HEK293 (cell line): ENCODE data around the gene RPL7A.

Source experiments
- EGR2 ChIP-seq: fragments of 450-650 bp; formaldehyde crosslinking; IDR thresholded peaks from 2 replicates; pipeline ENCODE4 v1.5.1; 2016; ENCODE audit warnings: low read depth, missing biosample characterization, missing genetic modification characterization
- OVOL3 ChIP-seq: fragments of 450-650 bp; formaldehyde crosslinking; IDR thresholded peaks from 2 replicates; pipeline ENCODE4 v1.5.1; 2016; ENCODE audit warnings: missing biosample characterization, missing genetic modification characterization
- SP2 ChIP-seq: fragments of 450-650 bp; formaldehyde crosslinking; IDR thresholded peaks from 2 replicates; pipeline ENCODE4 v1.5.1; 2016; ENCODE audit warnings: missing biosample characterization, missing genetic modification characterization
- YY2 ChIP-seq: fragments of 450-650 bp; formaldehyde crosslinking; IDR thresholded peaks from 2 replicates; pipeline ENCODE4 v1.5.1; 2016; ENCODE audit warnings: missing biosample characterization, missing genetic modification characterization
- ZBTB1 ChIP-seq: fragments of 450-650 bp; formaldehyde crosslinking; IDR thresholded peaks from 2 replicates; pipeline ENCODE4 v1.5.1; 2016; ENCODE audit warnings: missing biosample characterization, missing genetic modification characterization
- ZFHX2 ChIP-seq: fragments of 450-650 bp; formaldehyde crosslinking; conservative IDR thresholded peaks from 2 replicates; pipeline ENCODE4 v1.5.1; 2016; ENCODE audit warnings: missing biosample characterization, missing genetic modification characterization
- ZNF10 ChIP-seq: fragments of 450-650 bp; formaldehyde crosslinking; IDR thresholded peaks from 2 replicates; pipeline ENCODE4 v1.5.1; 2017; ENCODE audit warnings: missing biosample characterization, missing genetic modification characterization
- ZNF132 ChIP-seq: fragments of 450-650 bp; formaldehyde crosslinking; IDR thresholded peaks from 2 replicates; pipeline ENCODE4 v1.5.1; 2017; ENCODE audit warnings: missing biosample characterization, missing genetic modification characterization, borderline replicate concordance
- ZNF184 ChIP-seq: fragments of 450-650 bp; IDR thresholded peaks from 2 replicates; pipeline ENCODE4 v1.5.1; 2018; ENCODE audit warnings: missing biosample characterization, mild to moderate bottlenecking, missing genetic modification characterization
- ZNF24 ChIP-seq: fragments of 450-650 bp; formaldehyde crosslinking; IDR thresholded peaks from 2 replicates; pipeline ENCODE4 v1.5.1; 2016; ENCODE audit warnings: missing biosample characterization, missing genetic modification characterization
- ZNF274 ChIP-seq, 2 experiments: fragments of 200-500 bp in 1 of 2; fragments of 450-650 bp in 1 of 2; sonication (Bioruptor generic) in 1 of 2; formaldehyde crosslinking in 1 of 2; IDR thresholded peaks; 2 replicates each; pipeline versions ENCODE4 v1.5.1 to v1.6.1; 2014 to 2016; ENCODE audit warnings: borderline replicate concordance in 1 of 2, inconsistent platforms in 1 of 2, low read length in 1 of 2, missing biosample characterization in 1 of 2, missing genetic modification characterization in 1 of 2
- ZNF48 ChIP-seq: fragments of 450-650 bp; formaldehyde crosslinking; IDR thresholded peaks from 2 replicates; pipeline ENCODE4 v1.5.1; 2016; ENCODE audit warnings: missing biosample characterization, missing genetic modification characterization
- ZNF544 ChIP-seq: fragments of 450-650 bp; formaldehyde crosslinking; IDR thresholded peaks from 2 replicates; pipeline ENCODE4 v1.5.0; 2017; ENCODE audit warnings: missing biosample characterization, missing genetic modification characterization
- ZNF610 ChIP-seq: fragments of 450-650 bp; formaldehyde crosslinking; IDR thresholded peaks from 2 replicates; pipeline ENCODE4 v1.5.1; 2016; ENCODE audit warnings: missing biosample characterization, missing genetic modification characterization, borderline replicate concordance
- ZNF747 ChIP-seq: fragments of 450-650 bp; formaldehyde crosslinking; IDR thresholded peaks from 2 replicates; pipeline ENCODE4 v1.5.1; 2016; ENCODE audit warnings: missing biosample characterization, missing genetic modification characterization
- ZNF76 ChIP-seq: fragments of 450-650 bp; formaldehyde crosslinking; IDR thresholded peaks from 2 replicates; pipeline ENCODE4; 2016; ENCODE audit warnings: low read depth, missing biosample characterization, missing genetic modification characterization, borderline replicate concordance
- ZNF776 ChIP-seq: fragments of 450-650 bp; formaldehyde crosslinking; IDR thresholded peaks from 2 replicates; pipeline ENCODE4 v1.5.0; 2017; ENCODE audit warnings: missing biosample characterization, missing genetic modification characterization, borderline replicate concordance
- TF ChIP-seq, protein P1 (sequence below): fragments of 450-650 bp; formaldehyde crosslinking; optimal IDR thresholded peaks from 2 replicates; pipeline ENCODE3; 2016; ENCODE audit warnings: missing biosample characterization, mild to moderate bottlenecking, missing genetic modification characterization
- TF ChIP-seq, protein P2 (sequence below): fragments of 450-650 bp; formaldehyde crosslinking; IDR thresholded peaks from 2 replicates; pipeline ENCODE4 v1.5.1; 2016; ENCODE audit warnings: missing biosample characterization, missing genetic modification characterization, low read depth
- TF ChIP-seq, protein P3 (sequence below): fragments of 450-650 bp; formaldehyde crosslinking; IDR thresholded peaks from 2 replicates; pipeline ENCODE4 v1.5.1; 2017; ENCODE audit warnings: missing biosample characterization, missing genetic modification characterization
- TF ChIP-seq, protein P4 (sequence below): fragments of 450-650 bp; formaldehyde crosslinking; IDR thresholded peaks from 2 replicates; pipeline ENCODE4 v1.5.1; 2016; ENCODE audit warnings: missing biosample characterization, missing genetic modification characterization
- TF ChIP-seq, protein P5 (sequence below): fragments of 450-650 bp; formaldehyde crosslinking; IDR thresholded peaks from 2 replicates; pipeline ENCODE4 v1.5.1; 2016; ENCODE audit warnings: missing biosample characterization, missing genetic modification characterization
- TF ChIP-seq, protein P6 (sequence below): fragments of 450-650 bp; formaldehyde crosslinking; IDR thresholded peaks from 2 replicates; pipeline ENCODE4 v1.5.1; 2016; ENCODE audit warnings: missing biosample characterization, missing genetic modification characterization
- TF ChIP-seq, protein P7 (sequence below): fragments of 450-650 bp; formaldehyde crosslinking; IDR thresholded peaks from 2 replicates; pipeline ENCODE4 v1.5.1; 2016; ENCODE audit warnings: missing biosample characterization, missing genetic modification characterization

RPL7A gene

DNA sequence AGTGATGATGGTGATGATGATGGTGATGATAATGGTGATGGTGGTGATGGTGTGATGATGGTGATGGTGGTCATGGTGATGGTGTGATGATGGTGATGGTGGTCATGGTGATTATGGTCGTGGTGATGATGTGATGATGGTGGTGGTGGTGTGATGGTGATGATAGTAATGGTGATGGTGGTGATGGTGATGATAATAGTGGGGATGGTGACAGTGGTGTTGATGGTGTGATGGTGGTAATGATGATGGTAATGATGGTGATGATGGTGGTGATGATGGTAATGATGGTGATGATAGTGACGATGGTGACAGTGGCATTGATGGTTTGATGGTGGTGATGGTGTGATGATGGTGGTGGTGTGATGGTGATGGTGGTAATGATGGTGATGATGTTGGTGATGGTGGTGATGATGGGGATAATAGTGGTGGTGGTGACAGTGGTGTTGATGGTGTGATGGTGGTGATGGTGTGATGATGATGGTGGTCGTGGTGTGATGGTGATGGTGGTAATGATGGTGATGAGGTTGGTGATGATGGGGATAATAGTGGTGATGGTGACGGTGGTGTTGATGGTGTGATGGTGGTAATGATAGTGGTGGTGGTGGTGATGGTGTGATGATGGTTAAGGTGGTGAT, 34.6 kb downstream of the RPL7A start (continued):
- TF ChIP-seq ZNF132 (tag by site-specific recombination) (no peak), ZNF544 (tag by site-specific recombination) (no peak), SP2 (tag by site-specific recombination) (no peak), OVOL3 (tag by site-specific recombination) (no peak), ZNF747 (tag by site-specific recombination) (no peak), YY2 (tag by site-specific recombination) (peak; percentile 63), ZNF184 (no peak), ZNF610 (tag by site-specific recombination) (no peak), ZNF48 (tag by site-specific recombination) (no peak), ZNF274 (IDR thresholded peaks at IDR 0.05; ENCODE audit: low read length) (no peak), ZNF274 (tag by site-specific recombination; IDR thresholded peaks at IDR 0.05; ENCODE audit: borderline replicate concordance) (0 out of 2 replicates have a peak, but pooled peaks have one; percentile 53), ZBTB1 (no peak), EGR2 (no peak), ZNF24 (no peak), ZNF76 (tag by site-specific recombination) (no peak), ZNF776 (tag by site-specific recombination) (no peak), ZNF10 (tag by site-specific recombination) (no peak; the same call in 1 of the 2 replicates), ZFHX2 (no peak)
- TF ChIP-seq, protein P1, sequence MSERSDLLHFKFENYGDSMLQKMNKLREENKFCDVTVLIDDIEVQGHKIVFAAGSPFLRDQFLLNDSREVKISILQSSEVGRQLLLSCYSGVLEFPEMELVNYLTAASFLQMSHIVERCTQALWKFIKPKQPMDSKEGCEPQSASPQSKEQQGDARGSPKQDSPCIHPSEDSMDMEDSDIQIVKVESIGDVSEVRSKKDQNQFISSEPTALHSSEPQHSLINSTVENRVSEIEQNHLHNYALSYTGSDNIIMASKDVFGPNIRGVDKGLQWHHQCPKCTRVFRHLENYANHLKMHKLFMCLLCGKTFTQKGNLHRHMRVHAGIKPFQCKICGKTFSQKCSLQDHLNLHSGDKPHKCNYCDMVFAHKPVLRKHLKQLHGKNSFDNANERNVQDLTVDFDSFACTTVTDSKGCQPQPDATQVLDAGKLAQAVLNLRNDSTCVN (tag by site-specific recombination), result no peak
- TF ChIP-seq, protein P2, sequence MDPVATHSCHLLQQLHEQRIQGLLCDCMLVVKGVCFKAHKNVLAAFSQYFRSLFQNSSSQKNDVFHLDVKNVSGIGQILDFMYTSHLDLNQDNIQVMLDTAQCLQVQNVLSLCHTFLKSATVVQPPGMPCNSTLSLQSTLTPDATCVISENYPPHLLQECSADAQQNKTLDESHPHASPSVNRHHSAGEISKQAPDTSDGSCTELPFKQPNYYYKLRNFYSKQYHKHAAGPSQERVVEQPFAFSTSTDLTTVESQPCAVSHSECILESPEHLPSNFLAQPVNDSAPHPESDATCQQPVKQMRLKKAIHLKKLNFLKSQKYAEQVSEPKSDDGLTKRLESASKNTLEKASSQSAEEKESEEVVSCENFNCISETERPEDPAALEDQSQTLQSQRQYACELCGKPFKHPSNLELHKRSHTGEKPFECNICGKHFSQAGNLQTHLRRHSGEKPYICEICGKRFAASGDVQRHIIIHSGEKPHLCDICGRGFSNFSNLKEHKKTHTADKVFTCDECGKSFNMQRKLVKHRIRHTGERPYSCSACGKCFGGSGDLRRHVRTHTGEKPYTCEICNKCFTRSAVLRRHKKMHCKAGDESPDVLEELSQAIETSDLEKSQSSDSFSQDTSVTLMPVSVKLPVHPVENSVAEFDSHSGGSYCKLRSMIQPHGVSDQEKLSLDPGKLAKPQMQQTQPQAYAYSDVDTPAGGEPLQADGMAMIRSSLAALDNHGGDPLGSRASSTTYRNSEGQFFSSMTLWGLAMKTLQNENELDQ, result no peak; the same call in 1 of the 2 replicates
- TF ChIP-seq, protein P3, sequence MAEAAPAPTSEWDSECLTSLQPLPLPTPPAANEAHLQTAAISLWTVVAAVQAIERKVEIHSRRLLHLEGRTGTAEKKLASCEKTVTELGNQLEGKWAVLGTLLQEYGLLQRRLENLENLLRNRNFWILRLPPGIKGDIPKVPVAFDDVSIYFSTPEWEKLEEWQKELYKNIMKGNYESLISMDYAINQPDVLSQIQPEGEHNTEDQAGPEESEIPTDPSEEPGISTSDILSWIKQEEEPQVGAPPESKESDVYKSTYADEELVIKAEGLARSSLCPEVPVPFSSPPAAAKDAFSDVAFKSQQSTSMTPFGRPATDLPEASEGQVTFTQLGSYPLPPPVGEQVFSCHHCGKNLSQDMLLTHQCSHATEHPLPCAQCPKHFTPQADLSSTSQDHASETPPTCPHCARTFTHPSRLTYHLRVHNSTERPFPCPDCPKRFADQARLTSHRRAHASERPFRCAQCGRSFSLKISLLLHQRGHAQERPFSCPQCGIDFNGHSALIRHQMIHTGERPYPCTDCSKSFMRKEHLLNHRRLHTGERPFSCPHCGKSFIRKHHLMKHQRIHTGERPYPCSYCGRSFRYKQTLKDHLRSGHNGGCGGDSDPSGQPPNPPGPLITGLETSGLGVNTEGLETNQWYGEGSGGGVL (tag by site-specific recombination), result peak; percentile 6; the same call in 1 of the 2 replicates
- TF ChIP-seq, protein P4, sequence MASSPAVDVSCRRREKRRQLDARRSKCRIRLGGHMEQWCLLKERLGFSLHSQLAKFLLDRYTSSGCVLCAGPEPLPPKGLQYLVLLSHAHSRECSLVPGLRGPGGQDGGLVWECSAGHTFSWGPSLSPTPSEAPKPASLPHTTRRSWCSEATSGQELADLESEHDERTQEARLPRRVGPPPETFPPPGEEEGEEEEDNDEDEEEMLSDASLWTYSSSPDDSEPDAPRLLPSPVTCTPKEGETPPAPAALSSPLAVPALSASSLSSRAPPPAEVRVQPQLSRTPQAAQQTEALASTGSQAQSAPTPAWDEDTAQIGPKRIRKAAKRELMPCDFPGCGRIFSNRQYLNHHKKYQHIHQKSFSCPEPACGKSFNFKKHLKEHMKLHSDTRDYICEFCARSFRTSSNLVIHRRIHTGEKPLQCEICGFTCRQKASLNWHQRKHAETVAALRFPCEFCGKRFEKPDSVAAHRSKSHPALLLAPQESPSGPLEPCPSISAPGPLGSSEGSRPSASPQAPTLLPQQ (tag by site-specific recombination), result no peak
- TF ChIP-seq, protein P5, sequence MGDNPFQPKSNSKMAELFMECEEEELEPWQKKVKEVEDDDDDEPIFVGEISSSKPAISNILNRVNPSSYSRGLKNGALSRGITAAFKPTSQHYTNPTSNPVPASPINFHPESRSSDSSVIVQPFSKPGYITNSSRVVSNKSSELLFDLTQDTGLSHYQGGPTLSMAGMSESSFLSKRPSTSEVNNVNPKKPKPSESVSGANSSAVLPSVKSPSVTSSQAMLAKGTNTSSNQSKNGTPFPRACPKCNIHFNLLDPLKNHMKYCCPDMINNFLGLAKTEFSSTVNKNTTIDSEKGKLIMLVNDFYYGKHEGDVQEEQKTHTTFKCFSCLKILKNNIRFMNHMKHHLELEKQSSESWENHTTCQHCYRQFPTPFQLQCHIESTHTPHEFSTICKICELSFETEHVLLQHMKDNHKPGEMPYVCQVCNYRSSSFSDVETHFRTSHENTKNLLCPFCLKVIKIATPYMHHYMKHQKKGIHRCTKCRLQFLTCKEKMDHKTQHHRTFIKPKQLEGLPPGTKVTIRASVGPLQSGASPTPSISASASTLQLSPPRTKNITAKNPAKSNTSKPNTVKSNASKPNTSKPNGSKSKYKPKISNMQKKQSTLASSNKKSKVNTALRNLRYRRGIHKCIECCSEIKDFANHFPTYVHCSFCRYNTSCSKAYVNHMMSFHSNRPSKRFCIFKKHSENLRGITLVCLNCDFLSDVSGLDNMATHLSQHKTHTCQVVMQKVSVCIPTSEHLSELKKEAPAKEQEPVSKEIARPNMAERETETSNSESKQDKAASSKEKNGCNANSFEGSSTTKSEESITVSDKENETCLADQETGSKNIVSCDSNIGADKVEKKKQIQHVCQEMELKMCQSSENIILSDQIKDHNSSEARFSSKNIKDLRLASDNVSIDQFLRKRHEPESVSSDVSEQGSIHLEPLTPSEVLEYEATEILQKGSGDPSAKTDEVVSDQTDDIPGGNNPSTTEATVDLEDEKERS, result no peak
- TF ChIP-seq, protein P6, sequence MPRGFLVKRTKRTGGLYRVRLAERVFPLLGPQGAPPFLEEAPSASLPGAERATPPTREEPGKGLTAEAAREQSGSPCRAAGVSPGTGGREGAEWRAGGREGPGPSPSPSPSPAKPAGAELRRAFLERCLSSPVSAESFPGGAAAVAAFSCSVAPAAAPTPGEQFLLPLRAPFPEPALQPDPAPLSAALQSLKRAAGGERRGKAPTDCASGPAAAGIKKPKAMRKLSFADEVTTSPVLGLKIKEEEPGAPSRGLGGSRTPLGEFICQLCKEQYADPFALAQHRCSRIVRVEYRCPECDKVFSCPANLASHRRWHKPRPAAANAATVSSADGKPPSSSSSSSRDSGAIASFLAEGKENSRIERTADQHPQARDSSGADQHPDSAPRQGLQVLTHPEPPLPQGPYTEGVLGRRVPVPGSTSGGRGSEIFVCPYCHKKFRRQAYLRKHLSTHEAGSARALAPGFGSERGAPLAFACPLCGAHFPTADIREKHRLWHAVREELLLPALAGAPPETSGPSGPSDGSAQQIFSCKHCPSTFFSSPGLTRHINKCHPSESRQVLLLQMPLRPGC (tag by site-specific recombination), result no peak
- TF ChIP-seq, protein P7, sequence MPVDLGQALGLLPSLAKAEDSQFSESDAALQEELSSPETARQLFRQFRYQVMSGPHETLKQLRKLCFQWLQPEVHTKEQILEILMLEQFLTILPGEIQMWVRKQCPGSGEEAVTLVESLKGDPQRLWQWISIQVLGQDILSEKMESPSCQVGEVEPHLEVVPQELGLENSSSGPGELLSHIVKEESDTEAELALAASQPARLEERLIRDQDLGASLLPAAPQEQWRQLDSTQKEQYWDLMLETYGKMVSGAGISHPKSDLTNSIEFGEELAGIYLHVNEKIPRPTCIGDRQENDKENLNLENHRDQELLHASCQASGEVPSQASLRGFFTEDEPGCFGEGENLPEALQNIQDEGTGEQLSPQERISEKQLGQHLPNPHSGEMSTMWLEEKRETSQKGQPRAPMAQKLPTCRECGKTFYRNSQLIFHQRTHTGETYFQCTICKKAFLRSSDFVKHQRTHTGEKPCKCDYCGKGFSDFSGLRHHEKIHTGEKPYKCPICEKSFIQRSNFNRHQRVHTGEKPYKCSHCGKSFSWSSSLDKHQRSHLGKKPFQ (tag by site-specific recombination), result no peak; the same call in 1 of the 2 replicates
